ENCODE results near the gene MMP8.

The MMP8 gene

DNA sequence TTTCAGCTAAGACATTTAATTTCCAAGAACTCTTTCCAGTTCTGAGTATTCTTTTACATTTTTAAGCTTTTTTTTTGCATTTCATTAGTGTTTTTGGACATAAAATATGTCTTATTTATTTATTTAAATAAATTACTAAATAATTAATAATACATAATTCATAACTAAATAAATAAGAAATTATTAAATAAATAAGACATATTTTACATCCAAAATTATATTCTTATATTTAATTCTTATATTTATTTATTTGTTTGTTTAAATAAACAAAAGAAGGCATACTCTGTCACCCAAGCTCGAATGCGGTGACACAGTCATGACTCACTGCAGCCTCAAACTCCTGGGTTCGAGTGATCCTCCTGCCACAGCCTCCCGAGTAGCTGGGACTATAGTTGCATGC is 16.1 kb downstream of the MMP8 start:
- Histone ChIP-seq H3K27me3 (ENCODE audit: low read depth) (peaks cover 7% of the 10 kb centered on the region; the same call in 1 of the 2 replicates), H3K4me3 (no peak overlapping the region), H3K4me1 (no peaks in the 10 kb centered on the region), H3K9me3 (no peaks in the 10 kb centered on the region), H3K36me3 (replicated peaks) (no peaks in the 10 kb centered on the region)
- DNase-seq (ENCODE audit: low spot score in 2 of 2), result no peak
- in situ Hi-C loops (cut with MboI; ENCODE audit: low sequenced_read_pairs), result no loop called here

DNA sequence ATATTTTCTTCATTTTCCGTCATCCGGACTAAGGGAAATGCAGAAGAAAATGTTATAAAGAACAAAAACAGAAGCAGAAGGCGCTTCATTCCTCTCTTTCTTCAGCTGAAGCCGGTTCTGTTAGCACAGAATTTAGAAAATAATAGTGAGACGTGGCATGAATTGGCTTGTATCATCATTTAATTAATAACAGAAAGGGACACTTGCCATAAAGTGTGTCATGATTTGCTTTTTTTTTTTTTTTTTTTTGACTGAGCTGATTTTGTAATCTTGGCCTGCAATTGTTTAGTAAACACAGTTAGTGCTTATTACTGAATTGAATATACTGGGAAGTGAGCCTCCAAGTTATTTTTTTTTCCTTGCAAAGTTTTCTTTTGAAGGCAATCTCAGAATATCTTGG is 19.1 kb downstream of the MMP8 start, which contains the start of gene MMP27:
MMP27 (minus strand) TSS at position 144 of the 400 bp plus-strand sequence; CDS start at position 89, 55 bp downstream.
- no peaks in the 10 kb centered on the region for H3K9me3 ChIP-seq
- H3K4me3 ChIP-seq, result no peak within 1 kb of the TSS
- H3K36me3 ChIP-seq (replicated peaks), result no peaks in the 10 kb centered on the region
- peaks cover 2% of the 10 kb centered on the region; the same call in 1 of the 2 replicates for H3K27me3 ChIP-seq (ENCODE audit: low read depth)
- no peaks in the 10 kb centered on the region for H3K4me1 ChIP-seq
- no peak for DNase-seq (ENCODE audit: low spot score in 2 of 2)
- in situ Hi-C loops (cut with MboI; ENCODE audit: low sequenced_read_pairs), result no loop called here

DNA sequence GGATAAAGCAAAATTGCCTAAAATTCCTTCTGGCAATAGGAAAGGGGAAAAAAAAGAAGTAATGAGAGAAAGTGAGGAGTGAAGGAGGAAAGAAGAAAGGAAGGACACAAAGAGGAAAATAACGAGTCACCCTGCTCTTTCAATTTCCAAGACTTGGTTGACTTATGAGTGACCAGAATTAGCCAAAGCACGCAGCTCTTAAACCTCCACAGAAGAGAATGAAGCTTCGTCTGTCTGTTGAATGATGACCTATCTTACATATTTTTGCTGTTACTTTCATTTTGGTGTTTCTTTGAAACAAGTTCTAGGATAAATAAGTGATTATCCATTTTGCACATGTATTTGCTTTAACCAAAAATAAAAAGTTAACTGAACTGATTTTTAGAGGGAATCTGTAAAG is 19.9 kb downstream of the MMP8 start:
- no peak overlapping the region for H3K4me3 ChIP-seq
- in situ Hi-C loops (cut with MboI; ENCODE audit: low sequenced_read_pairs), result no loop called here

DNA sequence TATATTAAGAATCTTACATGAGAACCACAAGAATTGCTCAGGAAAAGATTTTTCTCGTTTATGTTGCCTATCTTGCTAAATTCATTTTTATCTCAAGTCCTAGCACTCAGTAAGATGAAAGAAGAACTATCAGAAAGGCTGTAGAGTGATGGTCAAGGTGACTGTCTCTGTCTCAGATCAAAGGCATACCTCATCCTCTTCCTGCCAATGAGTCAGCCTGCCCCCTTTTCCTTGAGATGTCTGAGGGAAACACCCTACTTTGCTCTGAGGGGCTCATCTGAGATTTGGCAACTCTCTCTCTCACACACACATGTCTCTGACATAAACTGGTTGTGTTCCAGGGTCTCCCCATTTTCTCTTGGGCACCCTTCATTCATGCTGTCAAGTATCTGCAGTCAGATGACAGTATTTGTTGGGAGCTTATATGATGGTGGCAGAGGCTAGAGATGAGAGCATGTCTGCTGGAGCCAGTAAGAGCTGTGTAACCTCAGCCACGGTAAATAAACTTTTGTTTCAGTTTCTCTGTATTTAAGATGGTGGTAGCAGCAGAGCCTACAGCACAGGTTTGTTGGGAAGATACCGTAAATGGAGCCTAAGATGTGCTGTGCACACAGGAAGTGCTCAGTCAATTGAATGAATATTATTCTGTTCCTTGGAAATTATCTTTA is 20.8 kb downstream of the MMP8 start:
- Histone ChIP-seq H3K4me1 (no peaks in the 10 kb centered on the region), H3K4me3 (no peak overlapping the region), H3K27me3 (ENCODE audit: low read depth) (peaks cover 2% of the 10 kb centered on the region; the same call in 1 of the 2 replicates), H3K36me3 (replicated peaks) (no peaks in the 10 kb centered on the region), H3K9me3 (no peaks in the 10 kb centered on the region)
- in situ Hi-C loops (cut with MboI; ENCODE audit: low sequenced_read_pairs), result no loop called here
- DNase-seq (ENCODE audit: low spot score in 2 of 2), result no peak

More for the DNA sequence above, 19.9 kb downstream of the MMP8 start:
- DNase-seq (ENCODE audit: low spot score in 2 of 2), result no peak
- no peaks in the 10 kb centered on the region for H3K4me1 ChIP-seq
- H3K36me3 ChIP-seq (replicated peaks), result no peaks in the 10 kb centered on the region
- H3K9me3 ChIP-seq, result no peaks in the 10 kb centered on the region
- H3K27me3 ChIP-seq (ENCODE audit: low read depth), result peaks cover 2% of the 10 kb centered on the region; the same call in 1 of the 2 replicates

DNA sequence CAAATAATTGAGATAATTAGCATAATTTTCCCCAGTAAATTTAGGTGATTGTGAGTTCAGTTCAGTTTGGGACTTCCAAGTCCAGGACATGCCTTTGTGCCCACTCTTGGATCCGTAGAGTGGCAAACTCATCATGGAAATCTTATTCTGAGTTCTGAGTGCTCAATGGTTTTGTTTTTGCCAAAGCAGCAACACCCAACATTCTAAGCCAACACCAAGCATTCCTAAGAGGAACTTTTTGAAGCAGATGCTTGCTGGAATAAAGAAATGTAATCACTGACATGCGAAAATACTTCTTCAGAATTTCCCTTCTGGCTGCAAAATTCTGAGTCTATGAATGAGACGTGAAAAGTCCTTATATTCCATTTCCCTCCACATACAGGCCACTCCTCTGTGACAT is 29.6 kb downstream of the MMP8 start:
- in situ Hi-C loops (cut with MboI; ENCODE audit: low sequenced_read_pairs), result no loop called here

DNA sequence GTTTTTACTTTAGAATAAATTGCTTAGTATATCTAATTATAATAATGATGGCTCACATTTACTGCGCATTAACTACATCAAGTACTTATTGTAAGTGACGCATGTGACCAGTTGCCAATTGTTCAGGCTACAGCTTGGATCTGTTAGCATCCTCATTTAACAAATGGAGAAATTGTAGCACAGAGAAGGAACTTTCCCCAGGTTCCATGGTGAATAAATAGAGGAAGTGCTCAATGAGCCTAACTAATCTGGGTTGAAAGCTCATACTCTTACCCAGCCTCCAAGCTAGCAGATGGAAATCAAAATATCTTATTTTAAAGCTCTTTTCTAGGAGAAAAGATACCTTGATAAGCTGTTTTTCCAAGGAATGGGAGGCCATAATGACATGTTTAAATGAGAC is 39.0 kb downstream of the MMP8 start:
- Histone ChIP-seq H3K4me1 (peaks cover 12% of the 10 kb centered on the region), H3K9me3 (no peaks in the 10 kb centered on the region; the same call in 1 of the 2 replicates), H3K27me3 (ENCODE audit: low read depth) (no peaks in the 10 kb centered on the region), H3K36me3 (replicated peaks) (no peaks in the 10 kb centered on the region), H3K4me3 (no peak overlapping the region)
- no peak for DNase-seq (ENCODE audit: low spot score in 2 of 2)
- in situ Hi-C loops (cut with MboI; ENCODE audit: low sequenced_read_pairs), result no loop called here

More for the DNA sequence above, 29.6 kb downstream of the MMP8 start:
- H3K9me3 ChIP-seq, result no peaks in the 10 kb centered on the region
- no peak for DNase-seq (ENCODE audit: low spot score in 2 of 2)
- peaks cover 13% of the 10 kb centered on the region; the same call in 1 of the 2 replicates for H3K27me3 ChIP-seq (ENCODE audit: low read depth)
- H3K4me3 ChIP-seq, result no peak overlapping the region
- no peaks in the 10 kb centered on the region for H3K4me1 ChIP-seq
- no peaks in the 10 kb centered on the region for H3K36me3 ChIP-seq (replicated peaks)

DNA sequence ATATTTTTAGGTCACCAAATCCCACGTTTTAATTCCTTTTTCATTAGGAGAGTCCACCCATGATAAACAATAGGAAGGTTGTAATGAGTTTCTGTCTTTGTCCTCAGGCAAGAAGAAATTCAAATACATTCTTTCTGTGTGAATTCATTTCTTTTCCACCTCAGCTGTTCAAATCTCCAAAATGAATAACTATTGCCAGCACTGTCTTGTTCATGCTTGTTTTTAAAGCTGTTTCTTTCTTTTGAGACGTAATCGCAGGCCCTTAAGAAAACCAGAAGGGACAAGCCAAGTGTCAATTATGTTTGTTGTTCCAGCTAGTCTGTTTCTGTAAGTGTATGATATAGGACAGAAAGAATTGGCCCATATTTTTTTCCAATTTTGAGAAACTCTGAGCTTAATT is 39.4 kb downstream of the MMP8 start:
- Histone ChIP-seq H3K9me3 (no peaks in the 10 kb centered on the region; the same call in 1 of the 2 replicates), H3K27me3 (ENCODE audit: low read depth) (no peaks in the 10 kb centered on the region), H3K36me3 (replicated peaks) (no peaks in the 10 kb centered on the region), H3K4me1 (peaks cover 12% of the 10 kb centered on the region), H3K4me3 (no peak overlapping the region)
- DNase-seq (ENCODE audit: low spot score in 2 of 2), result peak in 1 of 2 experiments; percentile 36
- in situ Hi-C loops (cut with MboI; ENCODE audit: low sequenced_read_pairs), result no loop called here

DNA sequence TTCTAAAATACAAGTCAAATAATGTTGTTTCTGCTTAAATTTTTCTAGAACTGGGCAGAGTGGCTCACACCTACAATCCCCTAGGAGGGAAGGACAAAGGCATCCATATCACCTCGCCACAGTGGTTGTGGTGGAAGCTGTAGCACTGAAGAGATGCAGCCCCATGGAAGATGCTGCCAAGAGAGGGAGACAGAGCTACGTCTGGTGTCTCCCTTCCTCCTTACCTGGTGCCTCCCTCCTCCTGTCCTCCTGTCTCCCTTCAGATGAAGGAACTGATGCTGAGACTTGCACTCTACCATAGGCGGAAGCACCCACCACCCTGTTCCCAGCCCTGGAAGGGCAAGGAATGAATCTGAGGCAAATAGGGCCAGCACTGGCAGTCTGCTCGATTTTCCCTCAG is 41.5 kb downstream of the MMP8 start:
- Histone ChIP-seq H3K9me3 (no peaks in the 10 kb centered on the region; the same call in 1 of the 2 replicates), H3K4me3 (no peak overlapping the region), H3K4me1 (peaks cover 12% of the 10 kb centered on the region), H3K27me3 (ENCODE audit: low read depth) (no peaks in the 10 kb centered on the region), H3K36me3 (replicated peaks) (no peaks in the 10 kb centered on the region)
- in situ Hi-C loops (cut with MboI; ENCODE audit: low sequenced_read_pairs), result no loop called here
- no peak for DNase-seq (ENCODE audit: low spot score in 2 of 2)

DNA sequence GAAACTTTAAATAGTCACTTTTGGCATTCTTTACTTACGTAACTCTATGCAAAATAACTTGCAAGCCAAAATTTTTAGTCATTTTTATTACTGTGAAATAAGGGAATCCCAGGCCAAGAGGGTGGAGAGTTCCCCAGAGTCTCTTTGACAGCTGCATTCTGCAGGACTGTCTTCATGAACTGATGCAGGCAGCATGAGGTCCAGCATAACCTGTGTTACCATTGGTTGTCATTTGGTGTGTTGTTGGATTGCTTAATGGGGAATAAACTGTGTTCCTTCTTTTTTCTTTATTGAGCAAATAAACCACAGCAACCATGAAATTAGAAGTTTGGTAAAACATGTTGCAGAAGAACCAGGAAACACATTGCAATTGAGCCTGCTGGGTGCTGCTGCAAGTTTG is 43.8 kb downstream of the MMP8 start:
- Histone ChIP-seq H3K36me3 (replicated peaks) (no peaks in the 10 kb centered on the region), H3K27me3 (ENCODE audit: low read depth) (no peaks in the 10 kb centered on the region), H3K4me3 (no peak overlapping the region), H3K9me3 (no peaks in the 10 kb centered on the region; the same call in 1 of the 2 replicates), H3K4me1 (peaks cover 19% of the 10 kb centered on the region)
- no peak for DNase-seq (ENCODE audit: low spot score in 2 of 2)
- in situ Hi-C loops (cut with MboI; ENCODE audit: low sequenced_read_pairs), result no loop called here

DNA sequence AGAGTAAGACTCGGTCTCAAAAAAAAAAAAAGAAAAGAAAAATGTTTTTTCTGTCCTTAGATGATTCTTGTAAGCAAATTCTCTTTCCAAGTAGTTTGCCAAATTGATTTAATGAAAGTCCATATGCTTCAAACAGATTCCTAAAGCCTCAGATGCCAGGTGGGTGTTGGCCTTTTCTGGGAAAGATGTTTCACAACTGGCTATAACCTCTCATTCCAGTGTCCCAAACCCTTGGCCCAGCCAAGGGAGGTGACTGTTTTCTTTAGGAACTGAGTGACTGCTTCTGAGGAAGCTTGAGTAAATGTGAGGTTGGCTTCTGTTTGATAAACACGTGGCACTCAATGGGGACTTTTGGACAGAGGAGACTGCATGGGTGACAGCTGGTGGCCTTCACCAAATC is 46.7 kb downstream of the MMP8 start:
- no peaks in the 10 kb centered on the region for H3K36me3 ChIP-seq (replicated peaks)
- no peaks in the 10 kb centered on the region for H3K27me3 ChIP-seq (ENCODE audit: low read depth)
- H3K4me1 ChIP-seq, result peaks cover 9% of the 10 kb centered on the region
- in situ Hi-C loops (cut with MboI; ENCODE audit: low sequenced_read_pairs), result no loop called here
- H3K9me3 ChIP-seq, result no peaks in the 10 kb centered on the region
- DNase-seq (ENCODE audit: low spot score in 2 of 2), result no peak
- no peak overlapping the region for H3K4me3 ChIP-seq

DNA sequence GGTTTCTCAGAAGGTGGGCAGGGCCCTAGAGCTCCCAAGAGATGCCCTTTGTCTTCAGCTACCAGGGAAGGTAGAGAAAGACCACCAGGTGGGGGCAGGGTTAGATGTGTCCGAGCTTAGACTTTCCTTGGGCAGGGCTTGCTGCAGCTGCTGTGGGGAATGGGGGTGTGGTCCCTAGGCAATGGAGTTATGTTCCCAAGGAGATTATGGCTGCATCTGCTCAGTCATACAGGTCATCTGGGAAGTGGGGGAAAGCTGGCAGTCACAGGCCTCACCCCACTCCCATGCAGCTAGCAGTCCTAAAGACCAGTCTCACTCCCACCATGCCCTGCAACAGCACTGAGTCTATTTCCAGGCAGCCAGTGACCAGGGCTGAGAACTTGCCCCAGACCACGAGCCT is 48.7 kb downstream of the MMP8 start:
- H3K9me3 ChIP-seq, result no peaks in the 10 kb centered on the region

DNA sequence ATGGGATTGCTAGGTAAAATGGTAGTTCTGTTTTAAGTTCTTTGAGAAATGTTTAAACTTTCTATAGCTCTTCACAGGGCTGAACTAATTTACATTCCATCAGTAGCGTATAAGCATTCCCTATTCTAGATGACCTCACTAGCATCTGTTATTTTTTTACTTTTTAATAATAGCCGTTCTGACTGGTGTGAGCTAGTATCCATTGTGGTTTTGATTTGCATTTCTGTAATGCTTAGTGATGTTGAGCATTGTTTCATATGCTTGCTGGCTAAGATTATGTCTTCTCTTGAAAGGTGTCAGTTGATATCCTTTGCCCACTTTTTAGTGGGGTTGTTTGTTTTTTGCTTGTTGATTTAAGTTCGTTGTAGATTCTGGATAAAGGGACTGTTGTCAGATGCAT is 55.1 kb downstream of the MMP8 start:
- DNase-seq (ENCODE audit: low spot score in 2 of 2), result peak in 1 of 2 experiments; percentile 16
- in situ Hi-C loops (cut with MboI; ENCODE audit: low sequenced_read_pairs), result no loop called here
- Histone ChIP-seq H3K9me3 (no peaks in the 10 kb centered on the region), H3K4me3 (no peak overlapping the region), H3K27me3 (ENCODE audit: low read depth) (no peaks in the 10 kb centered on the region), H3K36me3 (replicated peaks) (no peaks in the 10 kb centered on the region), H3K4me1 (peaks cover 8% of the 10 kb centered on the region; the same call in 1 of the 2 replicates)

More for the DNA sequence above, 48.7 kb downstream of the MMP8 start:
- Histone ChIP-seq H3K4me1 (peaks cover 9% of the 10 kb centered on the region), H3K27me3 (ENCODE audit: low read depth) (no peaks in the 10 kb centered on the region), H3K4me3 (no peak overlapping the region), H3K36me3 (replicated peaks) (no peaks in the 10 kb centered on the region)
- no peak for DNase-seq (ENCODE audit: low spot score in 2 of 2)
- in situ Hi-C loops (cut with MboI; ENCODE audit: low sequenced_read_pairs), result no loop called here

DNA sequence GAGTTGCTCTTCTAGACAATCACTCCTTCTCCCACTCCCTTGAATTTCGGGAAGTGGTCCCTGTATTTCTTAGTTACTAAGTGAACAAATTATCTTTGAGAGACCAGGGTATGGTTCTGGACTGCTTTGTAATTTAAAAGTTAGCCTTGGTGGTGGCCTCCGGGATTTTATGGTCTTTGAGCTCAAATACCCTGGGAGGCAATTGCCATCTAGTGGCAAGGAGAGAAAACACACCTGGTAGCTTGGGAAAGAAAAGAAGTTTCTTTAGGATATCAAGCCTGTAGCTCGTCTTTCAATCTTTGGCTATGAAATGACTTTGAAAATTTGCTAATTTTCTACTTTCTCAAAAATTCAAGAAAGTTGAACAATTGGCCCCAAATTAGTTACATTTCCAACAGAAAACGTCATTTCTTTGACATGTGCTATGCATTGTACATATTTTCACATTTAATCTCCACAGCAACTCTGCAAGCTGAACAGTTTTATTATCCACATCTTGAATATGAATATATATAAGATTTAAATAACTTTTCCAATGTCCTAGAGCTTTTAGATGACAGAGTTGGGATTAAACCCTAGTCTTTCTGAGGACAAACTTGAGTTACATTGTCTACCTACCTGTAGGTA is 58.3 kb downstream of the MMP8 start:
- DNase-seq (ENCODE audit: low spot score in 2 of 2), result peak; percentile 58 to 81
- Histone ChIP-seq H3K9me3 (no peaks in the 10 kb centered on the region), H3K36me3 (replicated peaks) (no peaks in the 10 kb centered on the region), H3K27me3 (ENCODE audit: low read depth) (no peaks in the 10 kb centered on the region), H3K4me3 (no peak overlapping the region), H3K4me1 (peaks cover 8% of the 10 kb centered on the region; the same call in 1 of the 2 replicates)
- in situ Hi-C loops (cut with MboI; ENCODE audit: low sequenced_read_pairs), result no loop called here

DNA sequence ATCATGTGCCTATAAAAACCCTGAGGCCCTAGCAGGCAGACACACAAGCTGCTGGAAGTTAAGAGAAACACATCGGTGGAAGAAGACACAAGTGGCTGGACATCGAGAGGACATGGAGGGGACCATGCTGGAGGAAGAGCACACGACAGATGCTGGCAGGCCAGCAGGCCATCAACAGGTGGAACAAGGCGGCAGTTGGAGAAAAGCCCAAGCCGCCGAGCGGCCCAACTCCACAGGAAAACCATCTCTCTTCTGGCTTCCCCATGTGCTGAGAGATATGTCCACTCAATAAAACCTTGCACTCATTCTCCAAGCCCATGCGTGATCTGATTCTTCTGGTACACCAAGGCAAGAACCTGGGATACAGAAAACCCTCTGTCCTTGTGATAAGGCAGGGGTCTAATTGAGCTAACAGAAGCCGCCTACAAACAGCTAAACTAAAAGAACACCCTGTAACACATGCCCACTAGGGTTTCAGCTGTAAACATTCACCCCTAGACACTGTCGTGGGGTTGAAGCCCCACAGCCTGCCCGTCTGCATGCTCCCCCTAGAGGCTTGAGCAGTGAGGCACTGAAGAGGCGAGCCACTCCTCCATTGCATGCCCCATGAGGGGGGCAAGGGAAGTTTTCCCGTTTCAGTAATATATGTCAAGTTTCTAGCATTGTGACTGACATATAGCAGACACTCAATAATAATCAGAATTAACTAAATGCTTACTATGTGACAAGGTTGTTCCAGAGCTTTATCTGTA is 60.6 kb downstream of the MMP8 start:
- Histone ChIP-seq H3K36me3 (replicated peaks) (no peaks in the 10 kb centered on the region), H3K9me3 (no peaks in the 10 kb centered on the region), H3K4me1 (no peaks in the 10 kb centered on the region), H3K4me3 (no peak overlapping the region), H3K27me3 (ENCODE audit: low read depth) (no peaks in the 10 kb centered on the region)
- in situ Hi-C loops (cut with MboI; ENCODE audit: low sequenced_read_pairs), result no loop called here
- peak in 1 of 2 experiments; percentile 57 for DNase-seq (ENCODE audit: low spot score in 2 of 2)
